Fibroblast of lung (primary cell): Measurements from ENCODE around the gene FRMD4A. TPM values are rescaled to one million over a fixed set of nuclear protein-coding genes. Genes with fewer than 3 reads are reported as not detected.
A peak's percentile ranks its signal among the peaks of the same experiment; 100 is the strongest.
"Not testable (repeated sequence)": the region's sequence is repeated elsewhere in the genome, so short reads cannot be mapped to it uniquely, and the experiment has no call there.

Source experiments
- DNase-seq, 2 donors: peaks; one replicate each; pipeline versions ENCODE4 v3.0.0 to v3.0.0-alpha.2; 2010; ENCODE audit warnings: low read depth in 2 of 2
- H2AFZ ChIP-seq: 2 replicates; pipeline ENCODE4 v1.5.1; 2012; ENCODE audit warnings: low read length, control low read depth, inconsistent platforms
- H3K27ac ChIP-seq: 2 replicates; pipeline ENCODE4 v1.5.1; 2011; ENCODE audit warnings: low read length, control low read depth; ENCODE audit not compliant: insufficient read depth
- H3K27me3 ChIP-seq: 2 replicates; pipeline ENCODE4 v1.5.1; 2011; ENCODE audit warnings: mild to moderate bottlenecking, low read length; ENCODE audit not compliant: control insufficient read depth, insufficient read depth
- H3K36me3 ChIP-seq: 2 replicates; pipeline ENCODE4 v1.5.1; 2011; ENCODE audit warnings: low read length; ENCODE audit not compliant: control insufficient read depth, insufficient read depth
- H3K4me1 ChIP-seq: 2 replicates; pipeline ENCODE4 v1.5.1; 2011; ENCODE audit warnings: low read length; ENCODE audit not compliant: control insufficient read depth, insufficient read depth; ENCODE audit errors: extremely low read depth
- H3K4me2 ChIP-seq: 2 replicates; pipeline ENCODE4 v1.5.1; 2011; ENCODE audit warnings: low read length, control low read depth; ENCODE audit not compliant: insufficient read depth; ENCODE audit errors: extremely low read depth
- H3K4me3 ChIP-seq, 4 experiments: fragments of 200-600 bp in 1 of 4; sonication (generic) in 1 of 4; replicated peaks in 1 of 4; 2 replicates each; pipeline ENCODE4 v1.5.1; 2011 to 2016; ENCODE audit warnings: low read length in 4 of 4, low read depth in 3 of 4, mild to moderate bottlenecking in 3 of 4, control low read depth in 2 of 4, inconsistent platforms in 1 of 4, mixed read lengths in 1 of 4; ENCODE audit not compliant: insufficient read depth in 1 of 4; ENCODE audit errors: control extremely low read depth in 1 of 4
- H3K79me2 ChIP-seq: 2 replicates; pipeline ENCODE4 v1.5.1; 2012; ENCODE audit warnings: mild to moderate bottlenecking, low read length, inconsistent platforms; ENCODE audit not compliant: control insufficient read depth, insufficient read depth
- H3K9ac ChIP-seq: 2 replicates; pipeline ENCODE4 v1.5.1; 2011; ENCODE audit warnings: mild to moderate bottlenecking, low read length, control low read depth; ENCODE audit not compliant: insufficient read depth
- H3K9me3 ChIP-seq: 2 replicates; pipeline ENCODE4 v1.5.1; 2012; ENCODE audit warnings: low read depth, low read length; ENCODE audit not compliant: control insufficient read depth, insufficient read depth
- H4K20me1 ChIP-seq: 2 replicates; pipeline ENCODE4 v1.5.1; 2011; ENCODE audit warnings: low read length; ENCODE audit not compliant: control insufficient read depth, insufficient read depth; ENCODE audit errors: extremely low read depth
- CTCF ChIP-seq, 2 donors: IDR thresholded peaks in 1 of 2; conservative IDR thresholded peaks in 1 of 2; 1 replicate in 1 of 2; 2 replicates in 1 of 2; pipeline ENCODE4 v1.5.1; 2011 to 2012; ENCODE audit warnings: low read length in 2 of 2, control low read depth in 1 of 2, inconsistent platforms in 1 of 2, low read depth in 1 of 2, mild to moderate bottlenecking in 1 of 2
- EZH2 ChIP-seq: IDR thresholded peaks from 2 replicates; pipeline ENCODE4 v1.5.1; 2012; ENCODE audit warnings: low read length, control low read depth, mild to moderate bottlenecking; ENCODE audit errors: missing control alignments
- polyA plus RNA-seq, 2 donors: library from polyadenylated mRNA; depleted of rRNA in 1 of 2; stranded (reverse) in 1 of 2; unstranded in 1 of 2; fragments of >200 nt; gene quantifications; 2 replicates each; pipeline ENCODE4 v1.2.1, GENCODE V29; 2011 to 2012; ENCODE audit warnings: missing spikeins in 1 of 2
- total RNA-seq: library from RNA; depleted of rRNA; stranded (reverse); fragments of >200 nt; gene quantifications from 2 replicates; pipeline ENCODE4 v1.2.1, GENCODE V29; 2014

The FRMD4A gene
- total and polyA plus RNA-seq, 2 donors (not counting 1 experiment from before 2014, with no cell fraction given) = 26.9 to 63.6 TPM

GRCh38 chr10:13830385-13830784 is 500.3 kb downstream of the FRMD4A start:
- no peak for DNase-seq
- H3K27ac ChIP-seq = no peak overlapping the region
- H3K27me3 ChIP-seq = no peaks in the 10 kb centered on the region
- H3K9ac ChIP-seq = no peak overlapping the region
- H4K20me1 ChIP-seq = no peaks in the 10 kb centered on the region
- H3K4me3 ChIP-seq = no peak overlapping the region
- H3K4me1 ChIP-seq = peaks cover 10% of the 10 kb centered on the region
- no peak overlapping the region for H3K4me2 ChIP-seq
- TF ChIP-seq EZH2 (no peak), CTCF (conservative IDR thresholded peaks at IDR 0.05 in 1 of 2, IDR thresholded peaks at IDR 0.05 in 1 of 2; ENCODE audit: low read depth in 1 of 2, low read length in 2 of 2) (peak in 1 of 2 donors; percentile 18)
- H3K79me2 ChIP-seq = no peaks in the 10 kb centered on the region
- no peaks in the 10 kb centered on the region for H3K36me3 ChIP-seq
- H3K9me3 ChIP-seq = no peaks in the 10 kb centered on the region
- no peak overlapping the region for H2AFZ ChIP-seq

- TF ChIP-seq CTCF (conservative IDR thresholded peaks at IDR 0.05 in 1 of 2, IDR thresholded peaks at IDR 0.05 in 1 of 2; ENCODE audit: low read depth in 1 of 2, low read length in 2 of 2) = no peak
- no peak for TF ChIP-seq EZH2
- Histone ChIP-seq H3K4me3 (no peak overlapping the region), H4K20me1 (no peaks in the 10 kb centered on the region), H3K9me3 (no peaks in the 10 kb centered on the region), H3K79me2 (no peaks in the 10 kb centered on the region), H3K36me3 (no peaks in the 10 kb centered on the region), H2AFZ (no peak overlapping the region), H3K9ac (no peak overlapping the region), H3K27ac (no peak overlapping the region), H3K4me1 (peaks cover 10% of the 10 kb centered on the region), H3K27me3 (no peaks in the 10 kb centered on the region), H3K4me2 (no peak overlapping the region)
- no peak for DNase-seq
Measured at GRCh38 chr10:13829790-13830189, 500.9 kb downstream of the FRMD4A start.

- H2AFZ ChIP-seq, H3K4me3 ChIP-seq, H4K20me1 ChIP-seq, H3K4me1 ChIP-seq, H3K27me3 ChIP-seq, H3K9ac ChIP-seq, H3K79me2 ChIP-seq, H3K27ac ChIP-seq, DNase-seq, H3K4me2 ChIP-seq, H3K36me3 ChIP-seq, H3K9me3 ChIP-seq: not testable (repeated sequence)
Measured at GRCh38 chr10:13828284-13828683, 502.4 kb downstream of the FRMD4A start.
